GM23248 (cell line): ENCODE measurements around the gene CNIH3. TPM values are rescaled to one million over a fixed set of nuclear protein-coding genes. Genes with fewer than 3 reads are reported as not detected.

Experiments used
- DNase-seq: peaks from one replicate; pipeline ENCODE4 v3.0.0-alpha.2; 2015
- H2AFZ ChIP-seq: fragments of 200-600 bp; sonication (generic); 2 replicates; pipeline ENCODE4 v1.6.1; 2016; ENCODE audit warnings: antibody characterized with exemption
- H3F3A ChIP-seq: fragments of 200-600 bp; sonication (generic); 2 replicates; pipeline ENCODE4 v1.6.1; 2016; ENCODE audit warnings: mild to moderate bottlenecking, antibody characterized with exemption, mixed run types; ENCODE audit not compliant: insufficient read depth
- H3K27ac ChIP-seq: fragments of 200-600 bp; sonication (generic); 2 replicates; pipeline ENCODE4 v1.5.1; 2016; ENCODE audit warnings: mild to moderate bottlenecking
- H3K27me3 ChIP-seq: fragments of 200-600 bp; sonication (generic); replicated peaks from 2 replicates; pipeline ENCODE4 v1.6.1; 2016; ENCODE audit warnings: mild to moderate bottlenecking; ENCODE audit not compliant: insufficient read depth
- H3K36me3 ChIP-seq: fragments of 200-600 bp; sonication (generic); 2 replicates; pipeline ENCODE4 v1.6.1; 2016; ENCODE audit warnings: low read depth, mild to moderate bottlenecking
- H3K4me1 ChIP-seq: fragments of 200-600 bp; sonication (generic); 2 replicates; pipeline ENCODE4 v1.6.1; 2016; ENCODE audit warnings: mild to moderate bottlenecking; ENCODE audit not compliant: insufficient read depth
- H3K4me2 ChIP-seq: fragments of 200-600 bp; sonication (generic); one replicate; pipeline ENCODE4 v1.6.1; 2016; ENCODE audit warnings: mild to moderate bottlenecking; ENCODE audit not compliant: unreplicated experiment
- H3K4me3 ChIP-seq: fragments of 200-600 bp; sonication (generic); 2 replicates; pipeline ENCODE4 v1.5.1; 2016; ENCODE audit warnings: mild to moderate bottlenecking
- H3K79me2 ChIP-seq: fragments of 200-600 bp; sonication (generic); 2 replicates; pipeline ENCODE4 v1.6.1; 2016; ENCODE audit warnings: mild to moderate bottlenecking; ENCODE audit not compliant: insufficient read depth
- H3K9ac ChIP-seq: fragments of 200-600 bp; sonication (generic); 2 replicates; pipeline ENCODE4 v1.6.1; 2016; ENCODE audit warnings: mild to moderate bottlenecking
- H3K9me2 ChIP-seq: fragments of 200-600 bp; sonication (generic); 2 replicates; pipeline ENCODE4 v1.6.1; 2016; ENCODE audit warnings: mixed run types, mild to moderate bottlenecking, moderate library complexity; ENCODE audit not compliant: insufficient read depth
- H3K9me3 ChIP-seq: fragments of 200-600 bp; sonication (generic); one replicate; pipeline ENCODE4 v1.6.1; 2017; ENCODE audit warnings: low read depth
- H4K20me1 ChIP-seq: fragments of 200-600 bp; sonication (generic); 2 replicates; pipeline ENCODE4 v1.6.0; 2016; ENCODE audit not compliant: insufficient read depth
- EZH2 ChIP-seq: fragments of 200-600 bp; sonication (generic); IDR thresholded peaks from 2 replicates; pipeline ENCODE4 v1.6.1; 2018; ENCODE audit warnings: antibody characterized with exemption, mild to moderate bottlenecking; ENCODE audit not compliant: insufficient read depth, poor library complexity, severe bottlenecking
- EZH2phosphoT487 ChIP-seq: fragments of 200-600 bp; sonication (generic); IDR thresholded peaks from 2 replicates; pipeline ENCODE4 v1.6.1; 2018; ENCODE audit warnings: antibody characterized with exemption, moderate library complexity, mild to moderate bottlenecking, low read depth; ENCODE audit not compliant: insufficient read depth
- whole genome bisulfite sequencing, 2 experiments: methylation state at CpG; one replicate each; pipeline ENCODE4 v1.1.6; 2015 to 2017; ENCODE audit warnings: low lambda C conversion rate in 2 of 2, low coverage in 1 of 2; ENCODE audit errors: missing lambda C conversion rate in 2 of 2; 5-methylcytosine and 5-hydroxymethylcytosine counted together
- in situ Hi-C: fragments of 300-500 bp; cut with MboI; formaldehyde crosslinking; loops from 2 replicates; pipeline ENCODE4 v1.15.0; 2020
- polyA plus RNA-seq: library from polyadenylated mRNA; unstranded; fragments of >200 nt; fragmentation: Nextera tagmentation; extraction: Ambion mirVana; gene quantifications from 2 replicates; pipeline ENCODE4 v1.2.1, GENCODE V29; 2016
- total RNA-seq: library from RNA; depleted of rRNA; stranded (reverse); fragments of >200 nt; shearing (Covaris generic); gene quantifications from 2 replicates; pipeline ENCODE4 v1.2.3, GENCODE V29; 2014

The CNIH3 gene
- total and polyA plus RNA-seq, 2 experiments from 2014 or later: 4.7 to 6.4 TPM

- Histone ChIP-seq H3K4me3 (no peak overlapping the region), H3K27ac (no peak overlapping the region), H3K9ac (no peak overlapping the region), H3K9me2 (no peaks in the 10 kb centered on the region; the same call in 1 of the 2 replicates), H3K36me3 (no peaks in the 10 kb centered on the region), H4K20me1 (no peaks in the 10 kb centered on the region), H3K79me2 (no peaks in the 10 kb centered on the region), H3K9me3 (no peaks in the 10 kb centered on the region), H2AFZ (no peak overlapping the region), H3K4me1 (no peaks in the 10 kb centered on the region), H3F3A (no peaks in the 10 kb centered on the region), H3K27me3 (no peaks in the 10 kb centered on the region), H3K4me2 (no peak overlapping the region)
- in situ Hi-C loops: no loop called here
- WGBS, 2 experiments: 85 to 89% methylated on average over 3 of the region's 3 CpGs
- DNase-seq: no peak
- no peak for TF ChIP-seq EZH2phosphoT487
- TF ChIP-seq EZH2: no peak
These were observed 29.1 kb upstream of the CNIH3 start for GRCh38 chr1:224587051-224587450.

- no peak overlapping the region for H3K9ac ChIP-seq
- in situ Hi-C loops: no loop called here
- 39 to 57% methylated on average over 1 of the region's 1 CpG for WGBS, 2 experiments
These were observed 27.6 kb upstream of the CNIH3 start for GRCh38 chr1:224588515-224588914.

GRCh38 chr1:224589006-224589405, 27.1 kb upstream of the CNIH3 start:
- WGBS, 2 experiments: 84% methylated on average over 6 of the region's 6 CpGs
- H3K27ac ChIP-seq: no peak overlapping the region
- no peak for TF ChIP-seq EZH2
- no peak for TF ChIP-seq EZH2phosphoT487

More at GRCh38 chr1:224588515-224588914, 27.6 kb upstream of the CNIH3 start:
- H3K79me2 ChIP-seq: no peaks in the 10 kb centered on the region
- H3K9me3 ChIP-seq: no peaks in the 10 kb centered on the region
- H3K9me2 ChIP-seq: no peaks in the 10 kb centered on the region; the same call in 1 of the 2 replicates
- peaks cover 8% of the 10 kb centered on the region for H3K4me1 ChIP-seq
- no peaks in the 10 kb centered on the region for H3K27me3 ChIP-seq
- no peak overlapping the region for H2AFZ ChIP-seq
- no peak for DNase-seq
- H3K27ac ChIP-seq: no peak overlapping the region
- H3K4me2 ChIP-seq: no peak overlapping the region
- TF ChIP-seq EZH2 (no peak), EZH2phosphoT487 (no peak)
- H4K20me1 ChIP-seq: no peaks in the 10 kb centered on the region
- no peak overlapping the region for H3K4me3 ChIP-seq
- no peaks in the 10 kb centered on the region for H3K36me3 ChIP-seq
- peaks cover 3% of the 10 kb centered on the region; the same call in 1 of the 2 replicates for H3F3A ChIP-seq

GRCh38 chr1:224591326-224591725, 24.8 kb upstream of the CNIH3 start:
- DNase-seq: no peak
- in situ Hi-C loops: no loop called here

More at GRCh38 chr1:224589006-224589405, 27.1 kb upstream of the CNIH3 start:
- Histone ChIP-seq H3K27me3 (no peaks in the 10 kb centered on the region), H2AFZ (no peak overlapping the region), H3K9me3 (no peaks in the 10 kb centered on the region), H3K36me3 (no peaks in the 10 kb centered on the region), H3K9me2 (no peaks in the 10 kb centered on the region; the same call in 1 of the 2 replicates), H3K4me3 (no peak overlapping the region), H3K4me2 (no peak overlapping the region), H3K4me1 (peaks cover 8% of the 10 kb centered on the region), H3K79me2 (no peaks in the 10 kb centered on the region), H3F3A (peaks cover 3% of the 10 kb centered on the region; the same call in 1 of the 2 replicates), H3K9ac (no peak overlapping the region), H4K20me1 (no peaks in the 10 kb centered on the region)
- DNase-seq: peak; percentile 36
- in situ Hi-C loops: no loop called here

More at GRCh38 chr1:224591326-224591725, 24.8 kb upstream of the CNIH3 start:
- Histone ChIP-seq H3K27ac (no peak overlapping the region), H3K36me3 (no peaks in the 10 kb centered on the region), H3K4me3 (no peak overlapping the region), H3K79me2 (no peaks in the 10 kb centered on the region), H3K4me2 (no peak overlapping the region), H4K20me1 (no peaks in the 10 kb centered on the region), H3F3A (peaks cover 3% of the 10 kb centered on the region; the same call in 1 of the 2 replicates), H3K9me2 (no peaks in the 10 kb centered on the region; the same call in 1 of the 2 replicates), H3K27me3 (no peaks in the 10 kb centered on the region), H3K9me3 (no peaks in the 10 kb centered on the region), H3K4me1 (peaks cover 8% of the 10 kb centered on the region), H3K9ac (no peak overlapping the region), H2AFZ (no peak overlapping the region)
- WGBS, 2 experiments: 78 to 94% methylated on average over 1 of the region's 1 CpG
- no peak for TF ChIP-seq EZH2phosphoT487
- no peak for TF ChIP-seq EZH2
